NCI-H1417 treated with DMSO at 0.1 percent for 48 hours (cell line): ENCODE data around the gene TCF3.
"Not testable (repeated sequence)": the region's sequence is repeated elsewhere in the genome, so short reads cannot be mapped to it uniquely, and the experiment has no call there.

Experiments used
- DNase-seq: peaks from one replicate; lab custom pipeline; 2025; lab: John Stamatoyannopoulos, UW

TCF3 gene

GRCh38 chr19:1650650-1651567, 1.5 kb downstream of the TCF3 start:
- no peak for DNase-seq

GRCh38 chr19:1649706-1650649, 2.4 kb downstream of the TCF3 start:
- DNase-seq, result no peak

DNA sequence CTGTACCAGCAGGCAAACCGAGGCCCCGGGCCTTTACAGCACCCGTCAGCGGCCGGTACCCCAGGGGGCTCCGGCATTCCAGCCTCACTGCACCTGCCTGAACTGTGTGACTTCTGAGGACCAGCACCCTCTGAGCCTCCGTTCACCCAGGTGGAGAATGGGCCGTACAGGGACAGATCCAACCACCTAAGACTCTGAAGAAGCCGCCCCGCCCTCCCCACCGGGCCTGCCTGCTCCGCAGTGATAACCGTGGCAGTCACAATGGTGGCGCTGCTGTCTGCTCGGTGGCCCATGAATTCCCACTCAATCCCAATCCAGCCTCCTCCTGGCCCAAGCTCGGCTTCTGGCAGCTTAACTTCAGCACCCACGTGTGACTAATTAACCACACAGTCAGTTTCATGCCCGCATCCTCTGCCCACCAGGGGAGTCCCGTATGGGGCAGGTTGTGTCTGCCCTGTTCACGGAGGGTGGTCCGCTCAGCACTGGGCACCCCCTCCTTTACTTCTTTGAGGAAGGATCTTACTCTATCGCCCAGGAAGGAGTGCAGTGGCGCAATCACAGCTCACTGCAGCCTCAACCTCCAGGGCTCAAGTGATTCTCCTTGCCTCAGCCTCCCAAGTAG, 3.4 kb downstream of the TCF3 start:
- no peak for DNase-seq

- no peak for DNase-seq
Observed at GRCh38 chr19:1648459-1648849, 4.0 kb downstream of the TCF3 start.

GRCh38 chr19:1647501-1648458, 4.6 kb downstream of the TCF3 start:
- DNase-seq, result no peak

DNA sequence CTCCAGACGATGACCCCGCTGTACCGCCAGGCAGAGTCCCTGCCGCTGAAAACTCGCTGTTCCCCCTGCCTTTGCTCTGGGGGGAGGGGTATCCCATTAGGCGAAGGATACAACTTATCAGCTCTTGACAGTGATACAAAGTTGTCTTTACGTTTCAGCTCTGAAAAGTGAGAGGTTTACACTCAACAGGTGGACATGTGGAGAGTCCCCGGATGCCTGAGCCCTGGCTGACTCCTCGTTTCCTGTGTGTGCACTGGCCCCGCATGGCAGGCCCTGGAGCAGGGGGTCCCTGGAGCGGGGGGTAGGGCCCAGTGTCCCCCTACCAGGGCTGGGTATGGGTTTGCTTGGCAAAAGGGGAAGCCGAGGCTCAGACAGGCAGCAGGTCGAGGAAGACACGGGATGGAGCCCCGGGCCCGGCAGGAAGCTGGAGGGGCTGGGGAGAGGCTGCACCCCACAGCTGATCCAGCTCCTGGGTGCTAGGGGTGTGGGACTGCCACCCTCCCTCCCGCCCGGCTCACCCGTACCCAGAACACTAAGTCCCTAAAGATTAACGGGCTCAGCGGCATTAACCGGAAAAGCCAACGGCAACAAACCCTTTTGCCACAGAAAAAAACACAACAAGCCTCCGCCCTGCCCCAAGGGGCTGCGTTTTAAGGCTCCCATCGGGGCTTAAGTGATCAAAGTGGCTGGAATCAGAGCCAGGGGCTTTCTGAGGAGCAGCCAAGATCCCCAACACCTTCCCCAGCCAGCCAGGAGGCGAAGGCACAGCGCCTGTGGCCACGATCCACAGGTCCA, 5.6 kb downstream of the TCF3 start:
- no peak for DNase-seq

DNA sequence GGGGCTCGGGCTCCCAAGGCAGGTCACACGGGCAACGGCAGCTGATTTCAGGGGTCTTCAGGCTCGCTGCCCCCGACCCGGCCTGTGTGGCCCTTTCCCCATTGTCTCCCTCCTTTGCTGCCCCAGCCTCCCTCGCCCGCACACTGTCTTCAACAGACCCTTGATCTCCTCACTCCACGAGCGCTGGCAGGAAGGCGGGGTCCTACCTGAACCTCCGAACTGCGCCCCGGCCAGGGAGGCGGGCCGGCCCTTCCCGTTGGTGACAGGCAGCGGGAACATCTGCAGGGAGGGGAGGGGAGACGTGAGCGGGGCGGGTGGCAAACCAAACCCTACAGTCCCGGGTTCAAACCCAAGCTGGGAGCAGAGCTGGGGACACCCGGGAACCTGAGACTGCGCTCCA, 6.3 kb downstream of the TCF3 start:
- no peak for DNase-seq

DNA sequence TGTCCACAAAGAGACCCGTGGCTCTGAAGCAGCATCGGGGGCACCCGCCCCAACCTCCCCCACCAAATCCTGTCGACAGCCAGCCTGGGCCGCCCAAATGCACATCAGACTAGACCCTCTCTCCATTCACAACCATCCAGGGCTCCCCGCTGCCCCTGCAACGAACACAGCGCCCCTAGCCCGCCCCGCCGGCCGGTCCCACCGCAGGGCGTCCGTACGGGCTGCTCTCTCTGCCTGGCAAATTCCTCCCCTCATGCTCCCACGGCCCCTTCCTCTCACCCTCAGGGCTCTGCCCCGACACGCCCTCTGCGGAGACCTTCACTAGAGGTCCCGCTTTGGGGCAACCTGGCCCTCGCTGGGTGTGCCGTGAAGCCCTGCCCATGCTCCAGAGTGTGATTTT, 7.1 kb downstream of the TCF3 start:
- DNase-seq, result no peak

GRCh38 chr19:1644070-1644469, 8.3 kb downstream of the TCF3 start:
- no peak for DNase-seq

DNA sequence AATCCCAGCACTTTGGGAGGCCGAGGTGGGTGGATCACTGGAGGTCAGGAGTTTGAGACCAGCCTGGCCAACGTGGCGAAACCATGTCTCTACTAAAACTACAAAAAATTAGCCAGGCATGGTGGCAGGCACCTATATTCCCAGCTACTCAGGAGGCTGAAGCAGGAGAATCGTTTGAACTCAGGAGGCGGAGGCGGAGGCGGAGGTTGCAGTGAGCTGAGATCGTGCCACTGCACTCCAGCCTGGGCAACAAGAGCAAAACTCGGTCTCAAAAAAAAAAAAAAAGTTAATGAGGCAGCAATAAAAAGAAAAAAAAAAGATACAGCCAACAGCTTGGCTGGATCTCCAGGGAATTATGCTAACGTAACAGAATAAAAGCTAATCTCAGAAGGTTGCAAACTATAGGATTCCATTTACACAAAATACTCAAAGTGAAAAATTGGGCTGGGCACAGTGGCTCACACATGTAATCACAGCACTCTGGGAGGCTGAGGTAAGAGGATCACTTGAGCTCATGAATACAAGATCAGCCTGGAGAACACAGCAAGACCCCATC, 11.4 kb downstream of the TCF3 start:
- DNase-seq, result not testable (repeated sequence)

GRCh38 chr19:1636325-1637236, 15.8 kb downstream of the TCF3 start:
- DNase-seq, result no peak

DNA sequence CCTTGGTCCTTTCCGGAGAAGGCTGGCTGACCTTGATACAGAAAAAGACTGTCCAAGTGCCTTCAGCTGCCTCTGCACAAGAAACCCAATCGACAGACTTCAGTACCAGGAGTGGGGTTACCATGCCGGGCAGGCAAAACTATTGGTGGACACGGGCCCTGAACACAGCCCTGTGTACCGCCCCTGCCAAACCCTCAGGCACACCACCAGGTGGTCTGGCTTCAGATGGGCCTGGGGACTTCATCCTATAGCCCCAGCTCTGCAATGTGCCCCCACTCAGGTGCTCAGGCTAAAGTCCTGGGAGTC, 17.5 kb downstream of the TCF3 start:
- DNase-seq, result no peak

DNA sequence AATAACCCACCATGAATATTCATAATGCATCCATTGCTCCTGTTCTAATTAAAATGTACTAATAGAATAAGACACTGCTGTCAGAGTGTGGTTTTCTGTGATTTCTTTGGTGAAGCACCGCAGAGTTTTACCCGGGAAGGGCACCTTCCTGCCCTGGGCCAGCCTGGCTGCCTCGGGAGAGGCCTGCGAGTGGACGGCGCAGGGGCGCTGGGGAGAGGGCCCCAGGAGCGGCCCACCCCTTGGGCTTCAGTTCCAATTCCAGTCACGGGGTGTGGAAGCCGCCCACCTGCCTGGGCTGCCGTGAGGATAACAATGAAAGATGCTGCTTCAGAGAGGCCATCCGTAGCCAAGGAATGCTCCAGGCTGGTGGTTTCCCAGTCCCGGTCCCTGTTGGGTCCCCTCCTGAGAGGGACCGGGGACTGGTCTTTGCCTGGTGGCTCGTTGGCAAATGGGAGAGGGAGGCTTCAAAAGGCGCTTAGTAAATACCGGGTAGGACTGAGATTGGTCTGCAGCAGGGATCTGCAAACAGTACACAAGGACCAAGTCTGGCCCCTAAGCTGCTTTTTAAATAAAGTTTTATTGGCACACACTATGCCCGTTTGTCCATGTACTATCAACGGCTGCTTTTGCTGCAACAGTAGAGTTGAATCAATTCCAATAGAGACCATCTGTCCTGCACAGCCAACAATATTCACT, 18.0 kb downstream of the TCF3 start:
- DNase-seq, result no peak

- no peak for DNase-seq
Observed at GRCh38 chr19:1633269-1633826, 19.1 kb downstream of the TCF3 start.

DNA sequence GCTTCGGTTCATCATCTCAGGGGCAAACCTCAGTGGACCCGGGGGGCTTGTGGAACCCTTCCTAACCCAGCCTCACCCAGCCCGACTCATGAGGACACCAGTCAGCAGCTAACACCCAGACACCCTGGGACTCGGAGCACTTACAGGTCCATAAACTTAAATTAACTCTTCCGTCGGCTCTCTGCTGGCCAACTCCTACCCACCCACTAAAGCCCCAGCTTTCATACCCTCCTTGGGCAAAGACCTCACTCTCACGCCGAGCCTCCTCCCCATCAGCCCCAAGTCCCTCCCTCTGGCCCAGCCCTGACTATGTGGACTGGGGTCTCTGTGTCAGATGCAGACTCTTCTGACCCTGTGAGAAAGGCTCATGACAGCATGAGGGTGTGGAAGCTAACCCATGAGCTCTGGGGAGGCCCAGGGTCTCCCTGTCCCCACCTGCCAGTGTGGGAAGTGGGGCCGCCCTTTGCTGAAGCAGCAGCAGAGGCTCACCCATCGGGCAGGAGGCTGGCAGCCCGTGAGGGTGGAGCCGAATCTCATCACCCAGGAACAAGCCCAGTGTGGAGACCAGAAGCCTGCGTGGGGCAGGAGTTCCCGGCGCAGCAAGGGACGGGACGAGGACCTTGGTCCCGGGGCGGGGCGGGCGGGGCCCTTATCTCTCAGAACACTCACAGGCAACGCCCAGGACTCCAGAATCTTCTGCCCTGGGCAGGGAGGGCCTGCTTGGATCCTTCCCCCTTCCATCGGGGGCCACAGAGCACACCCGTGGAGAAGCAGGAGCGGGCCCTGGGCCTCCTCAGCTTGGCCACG, 19.8 kb downstream of the TCF3 start:
- no peak for DNase-seq

DNA sequence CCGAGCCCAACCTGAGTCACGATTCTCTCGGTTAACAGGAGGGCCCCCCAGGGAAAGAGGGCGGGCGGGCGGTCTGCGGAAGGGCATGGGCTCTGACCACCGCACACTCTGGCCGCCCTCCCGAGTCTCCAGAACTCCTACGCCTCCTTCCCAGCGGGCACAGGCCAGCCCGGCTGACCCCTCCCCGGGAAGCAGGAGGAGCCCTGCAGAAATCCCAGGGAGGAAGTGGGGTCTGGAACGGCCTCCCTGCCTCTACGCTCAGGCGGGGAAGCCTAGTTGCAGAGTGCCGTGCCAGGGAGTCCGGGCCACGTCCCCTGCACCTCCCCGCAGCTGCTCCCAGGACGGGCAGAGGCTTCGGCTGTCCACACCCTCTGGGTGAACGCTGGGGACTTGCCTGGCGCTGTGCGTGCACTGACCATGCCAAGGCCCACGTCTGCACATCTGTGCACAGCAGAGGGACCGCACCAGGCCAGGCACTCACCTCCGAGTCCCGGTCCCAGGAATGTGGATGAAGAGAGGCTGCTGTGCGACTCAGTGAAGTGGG, 20.8 kb downstream of the TCF3 start:
- no peak for DNase-seq

- no peak for DNase-seq
Observed at GRCh38 chr19:1630811-1631210, 21.6 kb downstream of the TCF3 start.
